HG03558 (cell line): ENCODE measurements around the gene IL1RAPL2.
"Not testable (repeated sequence)": the region's sequence is repeated elsewhere in the genome, so short reads cannot be mapped to it uniquely, and the experiment has no call there.

Experiments
- ATAC-seq: cut with Tn5 transposase; IDR thresholded peaks from one replicate; pipeline ENCODE4 v1.9.1; 2021; ENCODE audit warnings: moderate number of reproducible peaks; ENCODE audit not compliant: unreplicated experiment; ENCODE audit errors: extremely low read depth

The IL1RAPL2 gene

DNA sequence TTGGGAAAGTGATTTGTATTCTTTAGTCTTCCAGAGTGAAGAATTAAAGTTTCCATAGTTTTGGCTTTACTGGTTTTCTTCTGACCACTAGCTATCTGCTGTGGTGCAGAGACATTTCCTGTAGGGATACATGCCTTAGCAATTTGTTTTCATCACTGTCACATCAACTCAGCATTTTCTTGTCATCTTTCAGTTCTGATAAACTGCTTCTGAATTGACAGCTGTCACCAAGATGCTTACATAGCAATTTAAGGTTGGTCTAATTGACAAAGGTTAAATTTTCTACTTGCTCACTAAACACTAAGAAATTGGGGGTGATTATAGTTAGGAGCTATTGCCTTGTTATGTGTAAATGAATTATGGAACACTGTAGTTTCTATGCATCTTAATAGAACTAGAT is 422.0 kb downstream of the IL1RAPL2 start:
- ATAC-seq: no peak

GRCh38 chrX:104995546-104995945 is 429.5 kb downstream of the IL1RAPL2 start:
- no peak for ATAC-seq

DNA sequence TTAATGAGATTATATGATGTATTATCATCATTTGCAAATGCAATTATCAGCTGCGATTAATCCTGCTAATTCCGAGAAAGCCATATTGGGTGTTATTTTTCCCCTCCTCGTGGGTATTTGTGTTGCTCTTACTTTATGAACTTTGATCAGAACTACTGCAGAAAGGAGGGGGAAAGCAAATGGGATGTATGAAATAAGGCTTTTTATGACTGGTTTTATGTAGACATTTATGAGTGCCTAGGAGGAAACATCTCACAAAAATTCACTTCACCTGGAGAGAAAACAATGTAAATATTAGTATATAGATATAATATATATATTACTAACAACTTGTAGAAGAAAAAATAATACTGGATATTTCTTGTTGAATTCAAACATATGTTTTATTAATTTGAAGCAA is 440.1 kb downstream of the IL1RAPL2 start:
- ATAC-seq: no peak

DNA sequence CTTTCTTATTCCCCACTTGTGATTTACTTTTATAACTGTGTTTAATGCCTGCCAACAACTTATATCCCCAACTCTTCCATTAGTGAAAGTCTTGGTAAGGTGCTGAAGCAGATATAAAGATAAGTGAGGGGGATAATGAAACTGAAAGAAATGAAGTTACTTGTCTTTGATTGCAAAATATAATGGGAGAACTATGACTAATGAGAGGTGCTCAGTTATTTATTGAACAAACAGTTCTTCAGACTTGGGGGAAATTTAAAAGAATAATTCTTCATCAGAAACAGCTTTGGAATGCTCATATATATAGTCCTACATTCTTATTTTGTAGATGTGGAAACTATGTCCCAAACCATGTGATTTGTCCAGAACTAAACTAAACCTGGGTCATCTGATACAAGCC is 441.0 kb downstream of the IL1RAPL2 start:
- ATAC-seq: no peak

- no peak for ATAC-seq
Observed at GRCh38 chrX:105013719-105014118, 447.7 kb downstream of the IL1RAPL2 start.

DNA sequence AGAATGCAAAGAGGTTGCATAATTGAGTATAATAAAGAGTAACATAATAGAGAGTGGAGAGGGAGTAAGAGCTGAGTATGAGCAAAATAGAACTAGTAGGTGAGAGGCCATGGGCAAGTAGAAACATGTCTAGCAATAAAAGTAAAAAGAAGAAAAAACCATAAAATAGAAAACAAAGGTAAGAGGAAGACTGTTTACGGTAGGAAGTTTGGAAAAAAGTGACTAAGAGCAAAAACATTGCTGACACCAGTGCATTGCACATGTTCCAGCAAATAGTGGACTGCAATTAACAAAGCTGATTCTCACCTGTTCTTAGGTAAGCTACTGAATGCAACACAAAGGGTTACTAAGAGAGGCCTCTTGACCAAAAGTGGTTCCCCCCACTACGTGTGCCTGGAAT is 451.6 kb downstream of the IL1RAPL2 start:
- ATAC-seq: no peak

DNA sequence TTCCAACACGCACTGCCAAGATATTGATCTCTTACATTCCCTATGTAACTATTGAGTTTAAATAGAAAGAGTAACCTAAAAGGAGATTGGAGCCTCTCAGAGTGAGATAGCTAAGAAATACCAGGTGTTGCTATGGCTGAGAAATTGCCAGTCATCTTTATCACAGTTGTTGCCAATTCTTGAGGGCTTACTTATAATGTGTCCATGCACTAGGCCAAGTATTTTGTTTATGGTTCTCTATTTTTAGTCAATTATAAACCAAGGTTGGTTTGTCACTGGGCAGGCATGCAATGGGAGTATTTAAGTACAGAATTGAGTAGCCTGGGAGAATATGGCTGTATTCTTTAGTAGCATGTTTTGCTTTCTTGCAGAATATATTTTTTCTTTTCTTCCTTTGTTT is 452.9 kb downstream of the IL1RAPL2 start:
- no peak for ATAC-seq

GRCh38 chrX:105028962-105029361 is 463.0 kb downstream of the IL1RAPL2 start:
- ATAC-seq: not testable (repeated sequence)

DNA sequence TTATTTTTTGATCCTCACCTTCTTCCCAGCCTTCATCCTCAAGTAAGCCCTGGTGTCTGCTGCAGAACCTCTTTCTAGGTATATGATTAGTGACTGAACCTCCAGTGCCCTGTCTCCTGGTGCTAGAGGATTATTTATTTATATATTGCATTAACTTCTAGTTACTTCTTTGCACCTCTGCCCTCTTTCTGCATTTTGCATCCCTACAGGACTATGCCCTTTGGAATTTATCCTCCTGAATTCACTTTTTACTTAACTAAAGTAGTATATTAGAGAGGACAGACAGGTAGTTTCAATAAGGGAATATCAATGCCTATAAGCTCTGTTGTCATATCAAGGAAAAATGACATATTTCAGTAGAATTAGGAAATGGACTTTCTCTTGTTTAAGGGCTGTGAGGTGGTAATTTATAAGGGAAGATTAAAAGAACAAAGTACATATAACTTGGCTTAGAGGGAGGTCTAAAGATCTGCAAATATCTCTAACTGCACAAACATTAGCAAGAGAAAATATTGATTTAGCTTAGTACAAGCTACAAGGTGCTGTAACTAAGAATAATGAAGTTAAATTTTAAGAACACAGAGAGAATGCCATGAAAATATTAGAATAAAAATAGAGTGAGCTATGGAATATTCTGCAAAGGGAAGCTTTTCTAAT is 472.8 kb downstream of the IL1RAPL2 start:
- no peak for ATAC-seq

DNA sequence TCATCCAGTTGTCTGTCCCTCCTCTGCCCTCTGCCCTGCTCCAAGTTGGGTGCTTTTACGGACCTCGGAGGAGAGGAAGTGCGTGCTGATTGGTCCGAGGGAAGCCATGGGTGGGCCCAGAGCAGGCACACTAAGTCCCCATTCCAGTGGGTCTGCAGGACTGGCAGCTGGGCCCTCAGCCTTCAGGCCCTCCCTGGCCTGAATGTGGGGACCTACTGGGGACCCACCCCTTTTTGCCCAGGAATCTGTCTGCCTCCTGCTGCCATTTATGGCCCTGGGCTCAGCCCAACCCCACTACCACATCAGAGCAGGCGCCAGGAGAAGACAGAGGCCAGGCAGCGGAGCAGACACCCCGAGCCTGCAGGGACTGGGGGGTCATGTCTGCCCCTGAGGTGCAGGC is 484.9 kb downstream of the IL1RAPL2 start:
- no peak for ATAC-seq

DNA sequence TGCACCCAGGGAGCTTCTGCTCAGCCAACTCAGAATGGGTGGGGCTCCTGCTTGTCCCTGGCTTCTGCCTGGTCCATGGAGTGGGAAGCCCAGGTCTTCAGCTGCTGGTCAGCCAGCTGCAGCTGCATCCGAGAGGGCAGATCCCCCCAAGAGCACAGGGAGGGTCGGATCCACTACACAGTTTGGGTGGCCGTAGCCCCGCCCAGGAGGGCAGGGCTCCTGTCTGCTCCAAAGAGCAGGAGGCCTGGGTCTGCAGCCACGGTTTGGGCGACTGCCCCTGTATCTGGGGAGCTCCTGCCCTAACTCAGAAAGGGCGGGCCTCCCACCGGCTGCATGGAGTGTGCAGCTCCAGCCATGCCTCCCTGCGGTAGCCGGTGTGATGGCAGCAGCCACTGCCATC is 485.4 kb downstream of the IL1RAPL2 start:
- ATAC-seq: no peak

GRCh38 chrX:105052926-105053325 is 486.9 kb downstream of the IL1RAPL2 start:
- no peak for ATAC-seq

- ATAC-seq: no peak
Observed at GRCh38 chrX:105063743-105064142, 497.7 kb downstream of the IL1RAPL2 start.

DNA sequence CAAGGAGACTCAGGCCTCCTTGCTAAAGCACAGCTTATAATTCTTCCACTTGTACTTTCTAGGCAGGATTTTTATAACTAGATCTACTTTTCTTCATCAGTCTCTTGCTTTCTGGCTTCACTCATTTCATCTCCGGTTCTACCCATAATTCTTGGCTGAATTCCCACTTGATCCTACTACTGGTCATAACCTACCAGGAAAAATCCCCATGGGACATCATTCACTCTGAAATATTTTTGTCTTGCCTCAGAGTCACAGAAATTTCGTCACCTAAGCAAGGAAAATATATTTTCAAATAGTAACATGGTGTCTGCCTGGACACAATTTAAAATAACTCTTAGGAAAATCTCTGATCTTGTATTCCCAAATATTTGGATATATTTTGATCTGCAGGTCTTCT is 532.2 kb downstream of the IL1RAPL2 start:
- no peak for ATAC-seq

DNA sequence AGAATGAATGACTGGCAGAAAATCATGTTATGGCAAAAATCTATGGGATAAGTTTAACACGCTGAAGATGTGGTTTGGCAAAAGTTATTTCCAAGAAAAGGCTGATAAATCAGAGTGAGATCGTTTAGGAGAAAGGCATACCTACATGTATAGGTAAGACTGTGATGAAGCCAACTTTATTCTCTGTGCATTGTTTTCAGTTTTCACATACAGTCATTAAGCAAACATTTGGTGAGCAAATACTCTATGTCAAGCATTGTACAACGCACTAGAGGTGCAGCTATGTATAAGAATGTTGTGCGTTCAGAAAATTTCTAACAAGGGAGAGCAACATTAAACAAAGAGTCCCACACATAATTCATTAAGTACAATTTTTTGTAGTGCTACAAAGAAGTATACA is 532.8 kb downstream of the IL1RAPL2 start:
- ATAC-seq: no peak

- no peak for ATAC-seq
Observed at GRCh38 chrX:105101378-105101777, 535.4 kb downstream of the IL1RAPL2 start.

DNA sequence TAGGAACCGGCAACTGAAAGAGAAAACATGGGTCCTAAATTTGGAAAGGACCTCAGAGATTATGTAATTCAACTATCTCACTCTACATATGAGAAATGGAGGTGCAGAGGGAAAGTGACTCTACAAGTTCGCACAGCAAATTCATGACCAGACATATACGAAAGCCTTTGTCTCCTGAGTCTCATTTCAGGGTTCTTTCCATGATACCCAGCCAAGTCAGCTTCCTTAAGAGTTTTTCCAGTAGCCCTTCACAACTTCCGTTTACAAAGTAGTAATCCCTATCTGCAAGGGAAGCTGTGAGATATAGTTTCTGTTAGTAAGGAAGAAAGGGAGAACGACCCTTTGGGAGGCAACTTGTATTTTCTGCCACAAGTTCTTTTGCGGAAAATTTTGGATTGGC is 543.9 kb downstream of the IL1RAPL2 start:
- ATAC-seq: no peak

DNA sequence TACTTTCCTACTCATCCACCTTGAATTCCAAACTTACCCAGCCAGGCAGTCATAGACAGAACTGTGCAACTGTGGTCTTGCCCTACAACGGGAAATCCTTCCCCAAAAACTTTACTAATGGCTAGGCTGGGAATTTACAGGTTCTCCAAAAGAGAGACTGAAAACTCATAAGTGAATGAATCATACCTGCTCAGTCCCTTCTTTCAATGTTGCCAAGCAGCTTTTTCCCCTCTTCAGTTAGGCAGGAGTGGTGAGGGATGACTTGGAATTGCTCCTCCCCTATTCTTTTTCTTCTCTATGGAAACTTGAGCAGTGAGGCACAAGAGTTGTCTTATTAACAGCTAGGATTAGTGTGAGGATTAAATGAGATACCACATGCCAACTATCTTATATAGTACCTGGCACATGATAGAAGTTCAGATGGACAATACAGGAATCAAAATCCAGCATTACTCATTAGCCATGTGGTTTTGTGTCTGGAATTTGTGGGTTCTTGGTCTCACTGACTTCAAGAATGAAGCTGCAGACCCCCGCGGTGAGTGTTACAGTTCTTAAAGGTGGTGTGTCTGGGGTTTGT is 548.6 kb downstream of the IL1RAPL2 start:
- ATAC-seq: no peak

DNA sequence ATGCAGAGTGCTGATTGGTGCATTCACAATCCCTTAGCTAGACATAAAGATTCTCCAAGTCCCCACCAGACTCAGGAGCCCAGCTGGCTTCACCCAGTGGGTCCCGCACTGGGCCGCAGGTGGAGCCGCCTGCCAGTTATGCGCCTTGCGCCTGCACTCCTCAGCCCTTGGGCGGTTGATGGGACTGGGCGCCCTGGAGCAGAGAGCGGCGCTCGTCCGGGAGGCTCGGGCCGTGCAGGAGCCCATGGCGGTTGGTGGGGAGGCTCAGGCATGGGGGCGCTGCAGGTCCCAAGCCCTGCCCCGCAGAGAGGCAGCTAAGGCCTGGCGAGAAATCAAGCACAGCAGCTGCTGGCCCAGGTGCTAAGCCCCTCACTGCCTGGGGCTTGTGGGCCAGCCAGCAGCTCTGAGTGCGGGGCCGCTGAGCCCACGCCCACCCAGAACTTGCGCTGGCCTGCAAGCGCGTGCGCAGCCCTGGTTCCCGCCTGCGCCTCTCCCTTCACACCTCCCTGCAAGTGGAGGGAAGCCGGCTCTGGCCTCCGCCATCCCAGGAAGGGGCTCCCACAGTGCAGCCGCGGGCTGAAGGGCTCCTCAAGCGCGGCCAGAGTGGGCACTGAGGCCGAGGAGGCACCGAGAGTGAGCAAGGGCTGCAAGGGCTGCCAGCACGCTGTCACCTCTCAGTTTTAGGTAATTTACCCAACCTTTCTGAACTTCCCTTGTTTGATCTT is 549.8 kb downstream of the IL1RAPL2 start:
- not testable (repeated sequence) for ATAC-seq

DNA sequence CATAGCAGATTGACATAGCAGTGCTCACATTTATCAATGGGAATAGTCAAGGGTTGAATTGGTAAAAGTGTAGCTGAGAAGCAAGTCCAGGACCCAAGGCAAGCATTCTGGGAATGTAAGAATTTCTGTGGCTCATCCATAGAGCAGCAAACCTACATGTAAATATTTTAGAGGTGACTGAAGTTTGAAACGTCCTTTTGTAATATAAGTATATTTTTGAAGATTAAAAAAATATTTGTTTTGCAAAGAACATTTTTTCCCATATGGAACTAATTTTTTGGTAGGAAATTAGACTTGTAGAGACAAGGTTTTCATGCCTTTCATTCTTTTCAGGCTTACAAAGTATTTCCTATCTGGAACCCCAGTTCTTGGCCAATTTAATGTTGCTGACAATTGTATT is 550.5 kb downstream of the IL1RAPL2 start:
- ATAC-seq: no peak

- ATAC-seq: no peak
Observed at GRCh38 chrX:105117621-105118020, 551.6 kb downstream of the IL1RAPL2 start.

DNA sequence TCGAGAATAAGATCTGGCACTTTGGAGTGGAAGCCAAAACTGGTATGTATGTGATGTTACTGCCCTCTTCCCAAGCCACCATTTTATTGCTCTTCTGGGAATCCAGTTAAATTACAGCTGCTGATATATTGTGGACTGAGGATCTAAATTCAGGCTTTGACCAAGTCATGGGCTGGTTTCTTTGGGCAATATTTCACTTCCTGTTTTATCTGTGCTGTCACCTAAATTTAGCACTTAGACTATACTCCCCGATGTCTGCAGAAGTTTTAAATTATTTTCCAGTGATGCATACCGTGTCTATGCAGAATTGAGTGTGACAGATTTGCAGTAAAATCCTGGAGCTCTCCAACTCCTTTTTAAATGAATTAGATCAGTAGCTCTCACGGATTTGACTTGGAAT is 554.5 kb downstream of the IL1RAPL2 start:
- no peak for ATAC-seq
